PC-3 (cell line): ENCODE measurements around the gene PIGS. TPM values are rescaled to one million over a fixed set of nuclear protein-coding genes. Genes with fewer than 3 reads are reported as not detected.
"Not testable (repeated sequence)": the region's sequence is repeated elsewhere in the genome, so short reads cannot be mapped to it uniquely, and the experiment has no call there.

Experiments used
- ATAC-seq: fragments of 200-7000 bp; cut with Tn5 transposase; 2 replicates; pipeline ENCODE4 v1.9.1; 2020; ENCODE audit warnings: mild to moderate bottlenecking, moderate library complexity
- BruUV-seq: library from RNA; stranded (reverse); fragments of 400-500 nt; replicated peaks from 2 replicates; lab custom pipeline; 2021; lab: Mats Ljungman, UMichigan
- CTCF ChIA-PET: fragments of 300-600 bp; sonication (Branson Sonifier 250); formaldehyde crosslinking; loops from one replicate; lab custom pipeline; 2022; ENCODE audit warnings: antibody characterized with exemption; lab: Charles Lee
- POLR2A ChIA-PET: fragments of 300-600 bp; sonication (Branson Sonifier 250); formaldehyde crosslinking; loops from one replicate; lab custom pipeline; 2022; ENCODE audit warnings: antibody characterized with exemption; ENCODE audit not compliant: unreplicated experiment; lab: Charles Lee
- DNase-seq: peaks from one replicate; pipeline ENCODE4 v3.0.0-alpha.2; 2015
- H2AFZ ChIP-seq: fragments of 300-600 bp; sonication (generic); 2 replicates; pipeline ENCODE4 v1.6.0; 2016; ENCODE audit warnings: antibody characterized with exemption, low read length
- H3F3A ChIP-seq: fragments of 300-600 bp; sonication (generic); one replicate; pipeline ENCODE4 v1.6.0; 2017; ENCODE audit warnings: antibody characterized with exemption, low read length, control low read depth, mild to moderate bottlenecking; ENCODE audit not compliant: unreplicated experiment
- H3K27ac ChIP-seq: fragments of 300-600 bp; sonication (generic); 2 replicates; pipeline ENCODE4 v1.5.1; 2016; ENCODE audit warnings: mild to moderate bottlenecking, low read length
- H3K27me3 ChIP-seq: fragments of 300-600 bp; sonication (generic); 2 replicates; pipeline ENCODE4 v1.6.1; 2016; ENCODE audit warnings: low read length, mixed read lengths
- H3K36me3 ChIP-seq: fragments of 300-600 bp; sonication (generic); 2 replicates; pipeline ENCODE4 v1.6.1; 2016; ENCODE audit warnings: low read depth, mixed run types, low read length, mixed read lengths
- H3K4me1 ChIP-seq: fragments of 300-600 bp; sonication (generic); 2 replicates; pipeline ENCODE4 v1.5.1; 2016; ENCODE audit warnings: low read length; ENCODE audit not compliant: insufficient read depth
- H3K4me2 ChIP-seq: fragments of 300-600 bp; sonication (generic); 2 replicates; pipeline ENCODE4 v1.6.0; 2016; ENCODE audit warnings: low read length
- H3K4me3 ChIP-seq: fragments of 300-600 bp; sonication (generic); 2 replicates; pipeline ENCODE4 v1.5.1; 2016; ENCODE audit warnings: mild to moderate bottlenecking, low read length, mixed read lengths
- H3K79me2 ChIP-seq: fragments of 300-600 bp; sonication (generic); 2 replicates; pipeline ENCODE4 v1.6.1; 2017; ENCODE audit warnings: low read length, mixed read lengths
- H3K9ac ChIP-seq: fragments of 300-600 bp; sonication (generic); 2 replicates; pipeline ENCODE4 v1.6.0; 2016; ENCODE audit warnings: mild to moderate bottlenecking, low read length
- H3K9me2 ChIP-seq: fragments of 300-600 bp; sonication (generic); replicated peaks from 2 replicates; pipeline ENCODE4 v1.6.1; 2016; ENCODE audit warnings: mixed run types, low read length, mixed read lengths
- H3K9me3 ChIP-seq: fragments of 300-600 bp; sonication (generic); 2 replicates; pipeline ENCODE4 v1.6.1; 2016; ENCODE audit warnings: low read length, mixed read lengths
- H4K20me1 ChIP-seq: fragments of 300-600 bp; sonication (generic); 2 replicates; pipeline ENCODE4 v1.6.1; 2016; ENCODE audit warnings: low read length, mixed read lengths
- CTCF ChIP-seq: fragments of 300-600 bp; sonication (generic); conservative IDR thresholded peaks from 2 replicates; pipeline ENCODE4 v1.5.1; 2017; ENCODE audit warnings: antibody characterized with exemption, low read depth, mild to moderate bottlenecking, low read length
- EZH2 ChIP-seq: fragments of 300-600 bp; sonication (generic); IDR thresholded peaks from one replicate; pipeline ENCODE4 v1.6.1; 2017; ENCODE audit warnings: antibody characterized with exemption, mild to moderate bottlenecking, low read length; ENCODE audit not compliant: unreplicated experiment
- EZH2phosphoT487 ChIP-seq: fragments of 300-600 bp; sonication (generic); IDR thresholded peaks from 2 replicates; pipeline ENCODE4 v1.6.1; 2018; ENCODE audit warnings: mild to moderate bottlenecking, antibody characterized with exemption, low read length, borderline replicate concordance
- intact Hi-C: fragments of 100-400 bp; cut with micrococcal nuclease; formaldehyde crosslinking; loops from 2 replicates; pipeline ENCODE4 v1.9.0; 2023
- total RNA-seq: library from RNA; depleted of rRNA; stranded (reverse); fragments of >200 nt; gene quantifications from 2 replicates; pipeline ENCODE4 v1.2.3, GENCODE V29; 2014

The PIGS gene
- total RNA-seq, 1 experiment from 2014 or later = 15.8 TPM

- ChIA-PET POLR2A (no interaction called here), CTCF (no interaction called here)
These were observed 6.1 kb upstream of the PIGS start for GRCh38 chr17:28577466-28577824.

GRCh38 chr17:28576758-28577465 lies 5.6 kb upstream of the PIGS start, which contains the start of gene ALDOC:
Gene ALDOC (minus strand): TSS chr17:28576895. CDS start chr17:28575532, 1,363 bp downstream.
- CTCF ChIA-PET = interaction anchor here (1.0 kb wide), 1 partner anchor 25 kb away, joined by 3 read pairs; no protein-coding TSS in a partner anchor
- H3K4me2 ChIP-seq = peak within 1 kb of the TSS; percentile 10; the same call in 1 of the 2 replicates
- peak; percentile 93 for ATAC-seq

More at GRCh38 chr17:28577466-28577824, 6.1 kb upstream of the PIGS start:
- Histone ChIP-seq H2AFZ (0 out of 2 replicates have a peak overlapping the region, but pooled peaks have one; percentile 35), H3K36me3 (peaks cover 12% of the 10 kb centered on the region; the same call in 1 of the 2 replicates), H3K79me2 (no peaks in the 10 kb centered on the region), H3K4me3 (no peak overlapping the region), H3K27me3 (no peaks in the 10 kb centered on the region), H3K9me3 (no peaks in the 10 kb centered on the region), H3F3A (no peaks in the 10 kb centered on the region), H4K20me1 (no peaks in the 10 kb centered on the region), H3K9ac (no peak overlapping the region), H3K9me2 (no peaks in the 10 kb centered on the region), H3K4me1 (peaks cover 5% of the 10 kb centered on the region; the same call in 1 of the 2 replicates), H3K27ac (no peak overlapping the region), H3K4me2 (no peak overlapping the region)
- intact Hi-C loops = no loop called here
- no peak for TF ChIP-seq CTCF
- no peak for TF ChIP-seq EZH2phosphoT487
- TF ChIP-seq EZH2 = no peak
- DNase-seq (no peak), ATAC-seq (no peak)
- no TSS peak for BruUV-seq

GRCh38 chr17:28576016-28576415 lies 4.7 kb upstream of the PIGS start:
- H3K27ac ChIP-seq, DNase-seq, H3F3A ChIP-seq, ATAC-seq, H3K79me2 ChIP-seq, H3K4me2 ChIP-seq, H3K9ac ChIP-seq, POLR2A ChIA-PET, intact Hi-C loops, H3K9me3 ChIP-seq, CTCF ChIA-PET, H4K20me1 ChIP-seq, H2AFZ ChIP-seq, H3K4me3 ChIP-seq, BruUV-seq, H3K36me3 ChIP-seq, H3K27me3 ChIP-seq, H3K9me2 ChIP-seq: not testable (repeated sequence)
- H3K4me1 ChIP-seq = peaks cover 11% of the 10 kb centered on the region; the same call in 1 of the 2 replicates

More at GRCh38 chr17:28576758-28577465, 5.6 kb upstream of the PIGS start, which contains the start of gene ALDOC:
- BruUV-seq = no TSS peak
- Histone ChIP-seq H2AFZ (0 out of 2 replicates have a peak within 1 kb of the TSS, but pooled peaks have one; percentile 35), H3K4me1 (peaks cover 10% of the 10 kb centered on the region; the same call in 1 of the 2 replicates), H3K27me3 (no peaks in the 10 kb centered on the region), H3K4me3 (no peak within 1 kb of the TSS), H3K9ac (no peak within 1 kb of the TSS), H3K36me3 (peaks cover 7% of the 10 kb centered on the region; the same call in 1 of the 2 replicates), H3K79me2 (no peaks in the 10 kb centered on the region), H3F3A (no peaks in the 10 kb centered on the region), H3K9me2 (no peaks in the 10 kb centered on the region), H3K9me3 (no peaks in the 10 kb centered on the region), H4K20me1 (no peaks in the 10 kb centered on the region), H3K27ac (no peak within 1 kb of the TSS)
- no peak for TF ChIP-seq EZH2phosphoT487
- no peak for TF ChIP-seq CTCF
- no peak for TF ChIP-seq EZH2
- DNase-seq = peak; percentile 93
- intact Hi-C loops = no loop called here
- POLR2A ChIA-PET = no interaction called here
